Gastrocnemius medialis (tissue), 4 donors: Measurements from ENCODE around the gene DERA.

Experiments used
- CTCF ChIP-seq, 5 experiments: fragments of 450-650 bp in 3 of 5; fragments of 200-600 bp in 2 of 5; sonication (generic) in 2 of 5; IDR thresholded peaks in 4 of 5; conservative IDR thresholded peaks in 1 of 5; 1 replicate in 4 of 5; 2 replicates in 1 of 5; pipeline ENCODE4 v1.5.1; 2016 to 2019; ENCODE audit warnings: antibody characterized with exemption in 5 of 5, mild to moderate bottlenecking in 3 of 5, moderate library complexity in 3 of 5
- POLR2A ChIP-seq, 2 donors: fragments of 450-650 bp; IDR thresholded peaks; one replicate each; pipeline ENCODE4 v1.6.1; 2017; ENCODE audit warnings: antibody characterized with exemption in 2 of 2, mild to moderate bottlenecking in 2 of 2, moderate library complexity in 2 of 2

DNA sequence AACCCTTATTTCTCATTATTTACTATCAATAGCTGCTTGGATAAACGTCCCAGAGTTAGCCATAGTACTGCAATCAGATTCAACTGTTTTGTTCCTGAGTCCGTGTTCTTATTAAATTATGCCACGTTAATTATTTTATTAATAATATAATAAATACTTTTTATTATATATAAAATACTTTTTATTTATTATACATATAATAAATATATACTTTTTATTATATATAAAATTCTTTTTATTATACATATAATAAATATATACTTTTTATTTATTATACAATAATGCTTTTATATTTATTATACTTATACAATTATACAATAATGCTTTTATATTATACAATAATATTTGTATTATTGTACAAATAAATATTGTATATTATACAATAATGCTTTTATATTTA is 17.9 kb upstream of the DERA start:
- TF ChIP-seq CTCF (IDR thresholded peaks at IDR 0.05 in 4 of 5, conservative IDR thresholded peaks at IDR 0.05 in 1 of 5) (no peak), POLR2A (IDR thresholded peaks at IDR 0.05) (no peak)
